GM12874 (cell line): ENCODE data around the gene TBX10.

Experiments used
- CTCF ChIP-seq: IDR thresholded peaks from 2 replicates; pipeline ENCODE4 v1.5.1; 2011; ENCODE audit warnings: low read depth, mild to moderate bottlenecking, control low read depth, low read length, moderate library complexity; ENCODE audit not compliant: insufficient read depth

The TBX10 gene

GRCh38 chr11:67600324-67601029 is 39.1 kb downstream of the TBX10 start:
- TF ChIP-seq CTCF, result no peak

- TF ChIP-seq CTCF, result no peak
These were observed 40.4 kb downstream of the TBX10 start for GRCh38 chr11:67599149-67599548.

- no peak for TF ChIP-seq CTCF
These were observed 42.7 kb downstream of the TBX10 start for GRCh38 chr11:67596753-67597300.

GRCh38 chr11:67594480-67594879 is 45.1 kb downstream of the TBX10 start:
- no peak for TF ChIP-seq CTCF

- no peak for TF ChIP-seq CTCF
These were observed 46.0 kb downstream of the TBX10 start for GRCh38 chr11:67593565-67593905.

GRCh38 chr11:67592880-67593564 is 46.5 kb downstream of the TBX10 start:
- TF ChIP-seq CTCF, result no peak

- TF ChIP-seq CTCF, result no peak
These were observed 51.4 kb downstream of the TBX10 start for GRCh38 chr11:67588136-67588503.
